ENCODE measurements around the gene ZNF777. TPM values are rescaled to one million over a fixed set of nuclear protein-coding genes. Genes with fewer than 3 reads are reported as not detected.
"Not testable (repeated sequence)": the region's sequence is repeated elsewhere in the genome, so short reads cannot be mapped to it uniquely, and the experiment has no call there.

The ZNF777 gene
- total and polyA plus RNA-seq, 2 experiments from 2014 or later: 2.1 to 9.7 TPM

DNA sequence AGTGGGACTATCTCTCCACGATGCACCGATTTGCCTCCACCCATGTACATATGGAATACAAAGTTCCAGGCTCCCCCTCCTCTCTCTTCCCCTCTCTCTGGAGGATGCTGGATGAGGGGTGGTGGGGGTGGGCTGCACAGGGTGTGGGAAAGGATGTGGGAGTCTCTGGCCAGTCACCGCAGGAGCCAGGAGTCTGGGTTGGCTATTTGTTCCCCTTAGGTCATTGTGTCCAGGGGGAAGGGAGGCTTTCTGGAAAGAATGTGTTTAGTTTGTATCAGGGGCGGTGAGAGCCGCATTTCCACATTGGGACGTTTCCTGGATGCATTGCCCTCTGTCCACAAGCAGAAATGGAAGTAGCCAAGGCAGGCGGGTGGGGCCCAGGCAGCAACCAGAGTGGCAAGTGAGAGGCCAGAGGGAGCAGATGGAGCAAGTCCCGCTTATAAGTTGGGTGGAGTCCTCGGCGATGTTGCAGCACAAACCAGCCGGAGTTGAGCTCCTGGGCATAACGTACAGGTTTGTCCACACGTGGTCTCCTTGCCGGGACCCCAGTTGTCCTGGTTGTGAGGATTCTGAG, 63.3 kb downstream of the ZNF777 start:
- H3K27me3 ChIP-seq (replicated peaks; ENCODE audit: insufficient read depth): peaks cover 16% of the 10 kb centered on the region
- H3K9me3 ChIP-seq (ENCODE audit: low read depth): no peaks in the 10 kb centered on the region
- H3K9me2 ChIP-seq (ENCODE audit: insufficient read depth): no peaks in the 10 kb centered on the region
- in situ Hi-C loops (cut with MboI): no loop called here
- WGBS, 2 experiments (ENCODE audit: low coverage in 1 of 2, low lambda C conversion rate in 2 of 2, missing lambda C conversion rate in 2 of 2): 39 to 40% methylated on average over 14 of the region's 14 CpGs
- no peaks in the 10 kb centered on the region for H3K79me2 ChIP-seq (ENCODE audit: insufficient read depth)
- H3K4me2 ChIP-seq (ENCODE audit: unreplicated experiment): no peak overlapping the region
- H3K4me3 ChIP-seq: no peak overlapping the region
- no peaks in the 10 kb centered on the region for H3K36me3 ChIP-seq (ENCODE audit: low read depth)
- H3K9ac ChIP-seq: no peak overlapping the region
- no peaks in the 10 kb centered on the region for H4K20me1 ChIP-seq (ENCODE audit: insufficient read depth)
- TF ChIP-seq EZH2 (IDR thresholded peaks at IDR 0.05; ENCODE audit: insufficient read depth, poor library complexity, severe bottlenecking) (no peak), EZH2phosphoT487 (IDR thresholded peaks at IDR 0.05; ENCODE audit: insufficient read depth, low read depth) (no peak)
- no peak overlapping the region for H2AFZ ChIP-seq
- H3F3A ChIP-seq (ENCODE audit: insufficient read depth): no peaks in the 10 kb centered on the region
- no peak overlapping the region for H3K27ac ChIP-seq
- no peaks in the 10 kb centered on the region for H3K4me1 ChIP-seq (ENCODE audit: insufficient read depth)
- no peak for DNase-seq

- H4K20me1 ChIP-seq (ENCODE audit: insufficient read depth); H3F3A ChIP-seq (ENCODE audit: insufficient read depth); H3K4me1 ChIP-seq (ENCODE audit: insufficient read depth); H3K79me2 ChIP-seq (ENCODE audit: insufficient read depth); H2AFZ ChIP-seq; H3K9me2 ChIP-seq (ENCODE audit: insufficient read depth); H3K27ac ChIP-seq; H3K9me3 ChIP-seq (ENCODE audit: low read depth); H3K27me3 ChIP-seq (replicated peaks; ENCODE audit: insufficient read depth); H3K9ac ChIP-seq; H3K4me3 ChIP-seq; H3K4me2 ChIP-seq (ENCODE audit: unreplicated experiment); H3K36me3 ChIP-seq (ENCODE audit: low read depth); DNase-seq; in situ Hi-C loops (cut with MboI): not testable (repeated sequence)
- 26 to 27% methylated on average over 6 of the region's 6 CpGs for WGBS, 2 experiments (ENCODE audit: low coverage in 1 of 2, low lambda C conversion rate in 2 of 2, missing lambda C conversion rate in 2 of 2)
Observed at GRCh38 chr7:149388550-149389335, 72.1 kb downstream of the ZNF777 start.

DNA sequence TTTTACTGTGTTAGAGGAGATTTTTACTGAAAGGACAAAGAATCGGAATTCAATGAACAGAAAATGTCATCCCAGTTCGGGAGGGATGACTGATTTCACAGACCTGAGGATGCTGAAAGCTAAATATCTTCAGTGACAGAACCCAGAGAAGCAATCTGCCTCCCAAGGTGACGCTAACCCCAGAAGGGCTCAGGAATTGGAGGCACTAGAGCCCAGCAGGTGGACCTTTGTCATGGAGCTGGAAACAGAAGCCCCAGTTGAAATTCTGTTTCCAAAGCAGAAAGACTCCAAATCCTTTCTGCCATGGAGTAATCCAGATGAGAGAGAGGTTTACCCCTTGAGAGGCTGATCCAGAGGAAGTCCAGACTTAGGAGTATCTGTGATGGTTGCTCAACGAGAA, 74.3 kb downstream of the ZNF777 start:
- H3K4me1 ChIP-seq (ENCODE audit: insufficient read depth); DNase-seq; H3K27ac ChIP-seq; H3K27me3 ChIP-seq (replicated peaks; ENCODE audit: insufficient read depth); H3K4me3 ChIP-seq; H4K20me1 ChIP-seq (ENCODE audit: insufficient read depth); H3K9me2 ChIP-seq (ENCODE audit: insufficient read depth); H3K79me2 ChIP-seq (ENCODE audit: insufficient read depth); H3K4me2 ChIP-seq (ENCODE audit: unreplicated experiment); H3K9ac ChIP-seq; in situ Hi-C loops (cut with MboI); H3K36me3 ChIP-seq (ENCODE audit: low read depth); H3K9me3 ChIP-seq (ENCODE audit: low read depth); H2AFZ ChIP-seq; H3F3A ChIP-seq (ENCODE audit: insufficient read depth): not testable (repeated sequence)
- WGBS, 2 experiments (ENCODE audit: low coverage in 1 of 2, low lambda C conversion rate in 2 of 2, missing lambda C conversion rate in 2 of 2): 30 to 37% methylated on average over 4 of the region's 4 CpGs

DNA sequence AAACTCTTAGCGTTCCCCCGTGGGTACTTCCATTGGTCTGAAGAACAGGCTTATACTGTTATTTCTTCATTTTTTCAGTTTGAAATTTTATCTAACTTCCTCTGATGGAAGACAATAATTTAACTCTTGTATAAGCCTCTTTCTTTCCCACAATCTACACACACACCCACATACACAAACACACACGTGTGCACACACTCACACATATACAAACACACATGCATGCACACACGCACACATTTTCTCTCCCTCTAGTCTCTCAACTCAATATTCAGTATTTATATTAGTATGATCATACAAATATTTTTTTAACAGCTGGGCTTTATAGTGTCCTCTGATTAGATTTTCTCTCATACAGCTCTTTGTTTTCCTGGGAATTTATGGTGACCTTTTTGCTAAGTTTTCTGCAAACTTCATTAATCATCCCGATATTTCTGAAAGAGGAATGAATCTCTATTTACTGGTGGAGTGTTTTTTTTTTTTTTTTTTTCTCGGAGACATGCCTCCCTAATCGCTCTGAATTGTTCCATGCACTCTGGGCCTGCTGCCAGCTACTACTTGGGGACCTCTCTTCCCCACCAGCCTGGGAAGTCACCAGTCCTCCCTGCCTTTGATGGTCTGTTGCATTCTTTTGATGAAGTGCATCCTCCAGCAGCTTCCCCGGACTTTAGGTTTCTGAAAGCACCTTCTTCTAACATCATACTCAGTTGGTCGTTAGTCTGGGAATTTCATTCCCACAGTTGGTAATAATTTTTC, 75.5 kb downstream of the ZNF777 start:
- no peak overlapping the region for H3K9ac ChIP-seq
- no peaks in the 10 kb centered on the region for H3K79me2 ChIP-seq (ENCODE audit: insufficient read depth)
- H3K36me3 ChIP-seq (ENCODE audit: low read depth): no peaks in the 10 kb centered on the region
- no peaks in the 10 kb centered on the region for H3K4me1 ChIP-seq (ENCODE audit: insufficient read depth)
- H3K27ac ChIP-seq: no peak overlapping the region
- WGBS, 2 experiments (ENCODE audit: low coverage in 1 of 2, low lambda C conversion rate in 2 of 2, missing lambda C conversion rate in 2 of 2): 40 to 43% methylated on average over 9 of the region's 9 CpGs
- no peak overlapping the region for H3K4me2 ChIP-seq (ENCODE audit: unreplicated experiment)
- peaks cover 9% of the 10 kb centered on the region; the same call in 1 of the 2 replicates for H3K27me3 ChIP-seq (replicated peaks; ENCODE audit: insufficient read depth)
- no peaks in the 10 kb centered on the region for H3F3A ChIP-seq (ENCODE audit: insufficient read depth)
- H3K9me3 ChIP-seq (ENCODE audit: low read depth): no peaks in the 10 kb centered on the region
- no peaks in the 10 kb centered on the region for H3K9me2 ChIP-seq (ENCODE audit: insufficient read depth)
- TF ChIP-seq EZH2phosphoT487 (IDR thresholded peaks at IDR 0.05; ENCODE audit: insufficient read depth, low read depth) (no peak), EZH2 (IDR thresholded peaks at IDR 0.05; ENCODE audit: insufficient read depth, poor library complexity, severe bottlenecking) (no peak)
- no peak overlapping the region for H3K4me3 ChIP-seq
- in situ Hi-C loops (cut with MboI): no loop called here
- DNase-seq: no peak
- H4K20me1 ChIP-seq (ENCODE audit: insufficient read depth): no peaks in the 10 kb centered on the region
- H2AFZ ChIP-seq: no peak overlapping the region

Other genes with a start within 250 kb of the ZNF777 start
- 4.1 and 9.4 TPM in 2 replicates for gene ZNF212, start 221.4 kb downstream of the ZNF777 start, total RNA-seq (2014; rRNA removed; shearing (Covaris generic))
- 5.3 and 7.1 TPM in 2 replicates for gene ZNF212, start 221.4 kb downstream of the ZNF777 start, polyA plus RNA-seq (2016; fragmentation: Nextera tagmentation; extraction: Ambion mirVana)
- gene ZNF783, start 198.9 kb downstream of the ZNF777 start, total RNA-seq (2014; rRNA removed; shearing (Covaris generic)): 8.6 and 11.3 TPM in 2 replicates
- gene ZNF783, start 198.9 kb downstream of the ZNF777 start, polyA plus RNA-seq (2016; fragmentation: Nextera tagmentation; extraction: Ambion mirVana): 3.5 and 3.6 TPM in 2 replicates
- gene ZNF746, start 36.7 kb upstream of the ZNF777 start, total RNA-seq (2014; rRNA removed; shearing (Covaris generic)): 17.8 and 20.6 TPM in 2 replicates
- 9.0 and 9.7 TPM in 2 replicates for gene ZNF746, start 36.7 kb upstream of the ZNF777 start, polyA plus RNA-seq (2016; fragmentation: Nextera tagmentation; extraction: Ambion mirVana)

Data from GM23248 (cell line).